NB4 (cell line): Measurements from ENCODE around the gene TMC2.

Experiments
- DNase-seq: peaks from one replicate; pipeline ENCODE4 v3.0.0; 2010; ENCODE audit warnings: low read depth
- H3K4me3 ChIP-seq: one replicate; pipeline ENCODE4 v1.5.1; 2011; ENCODE audit warnings: mild to moderate bottlenecking, low read depth, low read length, moderate library complexity
- CTCF ChIP-seq: IDR thresholded peaks from one replicate; pipeline ENCODE4 v1.5.1; 2012; ENCODE audit warnings: low read depth, low read length
- MAX ChIP-seq: IDR thresholded peaks from 2 replicates; pipeline ENCODE4 v1.6.1; 2011; ENCODE audit warnings: low read depth, low read length
- MYC ChIP-seq: IDR thresholded peaks from 2 replicates; pipeline ENCODE4 v1.6.1; 2011; ENCODE audit warnings: low read depth, low read length
- POLR2A ChIP-seq: IDR thresholded peaks from 2 replicates; pipeline ENCODE4 v1.6.1; 2011; ENCODE audit warnings: mild to moderate bottlenecking; ENCODE audit not compliant: insufficient read length; ENCODE audit errors: extremely low read depth

TMC2 gene

DNA sequence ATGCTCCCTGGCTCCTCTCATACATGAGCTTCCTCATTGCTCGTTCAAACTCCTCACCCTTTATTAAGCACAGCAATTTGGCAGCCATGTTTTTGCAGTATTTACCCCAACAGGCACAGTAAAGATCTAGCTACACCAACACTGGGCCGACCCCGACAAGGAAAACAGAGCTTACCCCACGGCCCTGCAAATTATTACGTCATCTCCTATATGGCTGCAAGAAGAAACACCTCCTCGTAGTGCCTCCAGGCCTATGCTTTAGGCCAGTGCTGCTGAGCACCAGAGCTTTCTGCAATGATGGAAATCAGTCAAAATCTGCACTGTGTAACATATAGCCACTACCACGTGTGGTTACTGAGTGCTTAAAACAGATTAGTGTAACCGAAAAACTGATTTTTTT is 26.7 kb downstream of the TMC2 start:
- no peak for TF ChIP-seq MAX
- TF ChIP-seq MYC: no peak
- no peak for TF ChIP-seq POLR2A
- TF ChIP-seq CTCF: no peak
- DNase-seq: peak; percentile 36
- H3K4me3 ChIP-seq: no peak overlapping the region

- DNase-seq: no peak
Observed at GRCh38 chr20:2564406-2564805, 28.0 kb downstream of the TMC2 start.

DNA sequence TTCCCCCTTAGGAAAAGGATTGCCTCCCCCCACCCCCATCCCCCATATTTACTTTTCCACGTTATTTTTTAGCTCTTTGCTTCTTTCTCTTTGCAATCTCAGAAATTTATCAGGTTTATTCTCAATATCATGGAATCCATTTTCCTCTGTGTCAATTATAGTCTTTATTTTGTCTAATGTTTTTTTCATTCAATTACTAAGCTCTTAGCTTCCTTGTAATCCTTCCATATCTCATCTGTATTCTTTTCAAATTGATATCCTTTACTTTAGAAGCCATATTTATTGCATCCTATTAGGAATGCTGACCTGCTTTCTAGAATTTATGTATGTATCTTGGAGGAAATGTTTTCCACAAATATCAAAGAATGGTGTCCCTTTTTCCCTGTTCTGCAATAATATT is 39.3 kb downstream of the TMC2 start:
- no peak for DNase-seq
- H3K4me3 ChIP-seq: no peak overlapping the region
- TF ChIP-seq MAX (no peak), CTCF (no peak), POLR2A (no peak), MYC (no peak)

More at GRCh38 chr20:2564406-2564805, 28.0 kb downstream of the TMC2 start:
- no peak overlapping the region for H3K4me3 ChIP-seq
- TF ChIP-seq MYC: no peak
- no peak for TF ChIP-seq MAX
- TF ChIP-seq CTCF: no peak
- TF ChIP-seq POLR2A: no peak

DNA sequence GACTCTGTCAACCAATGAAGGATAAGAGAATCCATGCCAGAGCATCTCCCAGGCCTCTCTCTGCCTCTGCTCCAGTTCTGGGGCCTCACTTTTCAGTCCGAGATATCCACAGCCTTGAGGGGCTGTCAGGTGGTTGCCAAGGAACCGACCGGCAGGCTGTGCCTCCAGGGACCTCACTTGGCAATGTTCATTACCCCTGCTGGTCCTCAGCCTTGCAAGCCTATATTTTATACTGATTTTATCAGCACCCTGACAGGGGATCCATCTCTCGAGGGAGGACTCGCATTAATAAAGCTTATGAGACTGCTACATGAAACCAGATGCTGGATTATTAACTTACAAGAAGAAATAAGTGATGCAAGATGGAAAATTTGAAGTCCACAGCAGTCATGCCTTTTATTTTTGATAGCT is 39.9 kb downstream of the TMC2 start:
- TF ChIP-seq MAX (no peak), CTCF (no peak), POLR2A (no peak), MYC (no peak)

DNA sequence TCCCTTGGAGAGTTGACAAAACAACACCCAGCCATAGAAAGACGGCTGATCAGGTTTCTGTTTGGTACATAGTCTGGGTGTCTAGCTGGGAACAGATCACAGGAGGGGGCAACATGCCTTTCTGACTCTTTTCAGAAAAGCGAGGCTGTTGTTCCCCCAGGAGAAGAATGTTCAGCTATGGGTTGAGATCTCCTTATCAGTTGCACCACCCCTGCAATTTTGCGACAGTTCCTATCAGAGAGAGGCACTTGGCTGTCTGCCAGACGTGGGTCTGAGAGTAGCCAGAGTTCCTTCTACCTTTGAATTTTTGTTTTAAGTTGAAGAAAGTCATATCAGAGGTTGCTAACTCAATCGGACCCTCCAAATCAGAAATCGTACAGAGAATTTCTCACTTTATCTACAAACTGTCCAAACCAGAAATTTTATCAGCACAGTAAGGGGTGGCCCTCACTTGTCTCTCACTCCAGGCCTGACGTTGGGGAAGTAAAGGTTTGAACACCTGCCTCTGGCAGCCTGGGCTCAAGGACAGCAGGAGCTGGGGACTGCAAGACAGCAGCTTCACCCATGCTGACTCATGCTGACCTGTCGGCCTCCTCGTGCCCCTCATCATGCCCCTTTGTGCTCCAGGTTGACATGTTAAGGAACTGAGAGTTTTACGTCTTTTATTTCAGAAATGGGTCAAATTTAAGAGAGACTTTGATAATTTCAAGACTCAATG is 42.3 kb downstream of the TMC2 start:
- peak; percentile 56 for DNase-seq
- no peak overlapping the region for H3K4me3 ChIP-seq
- TF ChIP-seq POLR2A (no peak), MYC (no peak), CTCF (no peak), MAX (no peak)

More for the DNA sequence above, 39.9 kb downstream of the TMC2 start:
- DNase-seq: no peak
- no peak overlapping the region for H3K4me3 ChIP-seq
